ENCODE results near the gene CELA3B.
A peak's percentile ranks its signal among the peaks of the same experiment; 100 is the strongest.
"Not testable (repeated sequence)": the region's sequence is repeated elsewhere in the genome, so short reads cannot be mapped to it uniquely, and the experiment has no call there.

Gene CELA3B

DNA sequence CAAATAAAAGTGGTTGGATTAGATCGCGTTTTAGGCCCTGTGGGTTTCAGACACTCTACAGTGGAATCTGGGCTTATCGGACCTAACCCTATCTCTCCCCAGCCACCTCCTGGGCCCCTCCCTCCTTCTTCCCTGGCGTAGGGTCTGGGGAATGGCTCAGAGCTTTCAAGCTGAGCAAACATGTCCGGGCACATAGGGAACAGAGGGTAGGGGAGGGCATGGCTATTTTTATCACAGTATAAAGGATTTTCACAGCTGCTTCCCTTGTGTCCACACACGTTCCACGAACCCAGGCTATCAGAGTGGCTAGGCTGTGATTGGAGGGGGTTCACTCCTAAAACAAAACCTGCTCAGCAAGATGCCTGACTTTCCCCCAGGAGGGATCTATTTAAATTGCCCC is 22.8 kb downstream of the CELA3B start:
- peaks cover 14% of the 10 kb centered on the region for H3K27me3 Mint-ChIP-seq (ENCODE audit: low read depth, poor library complexity)
- not testable (repeated sequence) for H3K4me3 Mint-ChIP-seq; DNase-seq; H3K36me3 Mint-ChIP-seq (ENCODE audit: low read depth); H3K4me1 Mint-ChIP-seq; H3K9me3 Mint-ChIP-seq; H3K27ac Mint-ChIP-seq

DNA sequence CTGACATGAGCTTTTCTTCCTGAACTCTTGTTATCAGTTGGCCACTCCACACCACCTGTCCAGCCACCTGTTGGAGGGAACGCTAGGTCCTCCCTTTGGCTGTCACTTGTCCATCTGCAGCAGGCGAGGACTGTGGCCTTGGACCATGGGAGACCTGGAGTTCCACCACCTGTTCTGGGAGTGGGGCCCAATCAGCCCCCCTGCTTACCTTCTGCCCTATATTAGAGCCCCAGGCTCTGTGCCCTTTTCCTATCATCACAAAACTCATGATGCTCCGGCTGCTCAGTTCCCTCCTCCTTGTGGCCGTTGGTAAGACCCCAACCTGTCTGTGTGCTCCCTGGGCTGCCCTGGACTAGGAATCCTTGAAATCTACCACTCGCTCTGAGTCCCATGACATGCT is 24.6 kb downstream of the CELA3B start, which contains the start of gene CELA3A:
Gene CELA3A, plus strand, starts transcription at position 249 of the 400 bp plus-strand sequence. Its CDS starts 18 bp downstream, at position 267.
- Mint-ChIP-seq H3K27ac (no peak within 1 kb of the TSS), H3K4me3 (no peak within 1 kb of the TSS), H3K27me3 (ENCODE audit: low read depth, poor library complexity) (peaks cover 11% of the 10 kb centered on the region), H3K9me3 (no peaks in the 10 kb centered on the region), H3K36me3 (ENCODE audit: low read depth) (no peaks in the 10 kb centered on the region), H3K4me1 (peaks cover 3% of the 10 kb centered on the region)
- no peak for DNase-seq
- TF ChIP-seq, protein P1, sequence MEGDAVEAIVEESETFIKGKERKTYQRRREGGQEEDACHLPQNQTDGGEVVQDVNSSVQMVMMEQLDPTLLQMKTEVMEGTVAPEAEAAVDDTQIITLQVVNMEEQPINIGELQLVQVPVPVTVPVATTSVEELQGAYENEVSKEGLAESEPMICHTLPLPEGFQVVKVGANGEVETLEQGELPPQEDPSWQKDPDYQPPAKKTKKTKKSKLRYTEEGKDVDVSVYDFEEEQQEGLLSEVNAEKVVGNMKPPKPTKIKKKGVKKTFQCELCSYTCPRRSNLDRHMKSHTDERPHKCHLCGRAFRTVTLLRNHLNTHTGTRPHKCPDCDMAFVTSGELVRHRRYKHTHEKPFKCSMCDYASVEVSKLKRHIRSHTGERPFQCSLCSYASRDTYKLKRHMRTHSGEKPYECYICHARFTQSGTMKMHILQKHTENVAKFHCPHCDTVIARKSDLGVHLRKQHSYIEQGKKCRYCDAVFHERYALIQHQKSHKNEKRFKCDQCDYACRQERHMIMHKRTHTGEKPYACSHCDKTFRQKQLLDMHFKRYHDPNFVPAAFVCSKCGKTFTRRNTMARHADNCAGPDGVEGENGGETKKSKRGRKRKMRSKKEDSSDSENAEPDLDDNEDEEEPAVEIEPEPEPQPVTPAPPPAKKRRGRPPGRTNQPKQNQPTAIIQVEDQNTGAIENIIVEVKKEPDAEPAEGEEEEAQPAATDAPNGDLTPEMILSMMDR (IDR thresholded peaks at IDR 0.05) = no peak

DNA sequence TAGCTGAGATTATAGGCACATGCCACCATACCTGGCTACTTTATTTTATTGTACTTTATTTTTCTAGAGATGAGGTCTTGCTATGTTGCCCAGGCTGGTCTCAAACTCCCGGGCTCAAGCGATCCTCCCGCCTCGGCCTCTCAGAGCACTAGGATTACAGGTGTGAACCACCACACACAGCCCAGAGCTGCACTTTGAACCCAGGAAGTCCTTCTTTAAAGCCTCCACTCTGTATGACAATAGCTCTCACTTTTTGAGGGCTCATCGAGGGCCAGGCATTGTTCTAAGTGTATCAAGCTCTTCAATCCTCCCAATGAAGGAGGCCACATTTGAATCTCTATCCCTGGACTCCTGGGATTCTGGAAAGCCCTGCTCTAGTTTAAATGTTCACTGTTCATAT is 25.6 kb downstream of the CELA3B start:
- H3K27me3 Mint-ChIP-seq (ENCODE audit: low read depth, poor library complexity) = peaks cover 11% of the 10 kb centered on the region
- H3K4me3 Mint-ChIP-seq = not testable (repeated sequence)

DNA sequence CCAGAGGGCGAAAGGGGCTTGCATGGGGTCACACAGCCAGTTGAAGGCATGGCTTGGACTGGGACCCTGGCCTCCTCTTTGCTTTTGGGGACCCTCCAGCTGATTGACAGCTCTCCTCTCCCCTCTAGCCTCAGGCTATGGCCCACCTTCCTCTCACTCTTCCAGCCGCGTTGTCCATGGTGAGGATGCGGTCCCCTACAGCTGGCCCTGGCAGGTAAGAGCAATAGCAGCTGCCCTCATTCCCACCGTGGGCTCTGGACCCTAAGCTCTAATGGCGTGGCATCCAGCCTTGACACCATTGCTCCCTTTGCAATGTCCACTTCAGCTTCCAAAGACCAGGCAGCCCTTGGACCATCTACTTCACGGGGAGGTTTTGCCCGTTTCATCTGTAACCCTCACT is 26.1 kb downstream of the CELA3B start:
- H3K27me3 Mint-ChIP-seq (ENCODE audit: low read depth, poor library complexity) = peaks cover 11% of the 10 kb centered on the region
- not testable (repeated sequence) for H3K27ac Mint-ChIP-seq; H3K9me3 Mint-ChIP-seq; H3K4me1 Mint-ChIP-seq; H3K4me3 Mint-ChIP-seq; DNase-seq; H3K36me3 Mint-ChIP-seq (ENCODE audit: low read depth)

More for the DNA sequence above, 25.6 kb downstream of the CELA3B start:
- DNase-seq; H3K4me1 Mint-ChIP-seq; H3K36me3 Mint-ChIP-seq (ENCODE audit: low read depth); H3K9me3 Mint-ChIP-seq; H3K27ac Mint-ChIP-seq: not testable (repeated sequence)

DNA sequence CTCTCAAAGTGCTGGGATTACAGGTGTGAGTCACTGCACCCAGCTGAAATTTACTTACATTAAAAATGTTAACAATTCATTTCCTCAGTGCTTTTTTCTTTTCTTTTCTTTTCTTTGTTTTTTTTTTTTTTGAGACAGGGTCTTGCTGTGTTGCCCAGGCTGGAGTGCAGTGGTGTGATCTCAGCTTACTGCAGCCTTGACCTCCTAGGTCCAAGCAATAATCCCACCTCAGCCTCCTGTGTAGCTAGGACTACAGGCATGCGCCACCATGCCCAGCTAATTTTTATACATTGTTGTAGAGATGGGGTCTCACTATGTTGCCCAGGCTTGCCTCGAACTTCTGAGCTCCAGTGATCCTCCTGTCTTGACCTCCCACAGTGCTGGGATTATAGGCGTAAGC is 27.1 kb downstream of the CELA3B start:
- not testable (repeated sequence) for H3K4me3 Mint-ChIP-seq; H3K36me3 Mint-ChIP-seq (ENCODE audit: low read depth); H3K27ac Mint-ChIP-seq; DNase-seq; H3K4me1 Mint-ChIP-seq; H3K9me3 Mint-ChIP-seq
- H3K27me3 Mint-ChIP-seq (ENCODE audit: low read depth, poor library complexity) = peaks cover 11% of the 10 kb centered on the region

DNA sequence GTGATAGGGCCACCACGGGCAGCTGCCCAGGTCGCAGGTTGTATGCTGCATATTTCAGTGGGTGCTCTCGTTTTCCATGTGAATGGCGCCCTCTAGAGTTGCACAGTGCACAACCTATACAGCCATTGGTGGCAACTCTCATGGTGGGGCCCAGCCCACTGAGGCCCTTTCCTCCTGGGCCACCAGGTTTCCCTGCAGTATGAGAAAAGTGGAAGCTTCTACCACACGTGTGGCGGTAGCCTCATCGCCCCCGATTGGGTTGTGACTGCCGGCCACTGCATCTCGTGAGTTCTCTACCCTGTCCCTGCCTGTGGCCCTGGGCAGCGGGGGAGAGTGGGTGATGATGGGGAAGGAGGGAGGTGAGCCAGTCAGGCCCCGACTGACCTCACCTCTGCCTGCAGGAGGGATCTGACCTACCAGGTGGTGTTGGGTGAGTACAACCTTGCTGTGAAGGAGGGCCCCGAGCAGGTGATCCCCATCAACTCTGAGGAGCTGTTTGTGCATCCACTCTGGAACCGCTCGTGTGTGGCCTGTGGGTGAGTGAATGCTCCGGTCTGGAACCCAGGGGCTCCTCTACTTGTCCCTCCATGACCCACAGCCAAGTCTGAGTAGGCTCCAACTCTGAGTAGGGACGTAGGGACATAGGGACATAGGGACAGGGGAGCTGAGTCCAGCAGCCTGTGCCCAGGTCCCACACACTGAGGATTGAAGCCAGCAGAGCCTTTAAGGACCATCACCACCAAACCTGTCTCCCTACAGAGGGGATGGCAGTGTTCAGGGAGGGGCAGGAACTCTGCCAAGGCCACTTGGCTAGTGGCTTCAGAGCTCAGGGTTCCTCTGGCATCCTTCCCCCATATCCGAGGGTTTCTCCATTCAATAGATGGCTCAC is 28.7 kb downstream of the CELA3B start:
- H3K9me3 Mint-ChIP-seq; H3K4me3 Mint-ChIP-seq; H3K36me3 Mint-ChIP-seq (ENCODE audit: low read depth); H3K27ac Mint-ChIP-seq; H3K4me1 Mint-ChIP-seq: not testable (repeated sequence)
- DNase-seq = peak; percentile 55
- H3K27me3 Mint-ChIP-seq (ENCODE audit: low read depth, poor library complexity) = peaks cover 11% of the 10 kb centered on the region
- TF ChIP-seq, protein P1 (IDR thresholded peaks at IDR 0.05) = peak; percentile 30

DNA sequence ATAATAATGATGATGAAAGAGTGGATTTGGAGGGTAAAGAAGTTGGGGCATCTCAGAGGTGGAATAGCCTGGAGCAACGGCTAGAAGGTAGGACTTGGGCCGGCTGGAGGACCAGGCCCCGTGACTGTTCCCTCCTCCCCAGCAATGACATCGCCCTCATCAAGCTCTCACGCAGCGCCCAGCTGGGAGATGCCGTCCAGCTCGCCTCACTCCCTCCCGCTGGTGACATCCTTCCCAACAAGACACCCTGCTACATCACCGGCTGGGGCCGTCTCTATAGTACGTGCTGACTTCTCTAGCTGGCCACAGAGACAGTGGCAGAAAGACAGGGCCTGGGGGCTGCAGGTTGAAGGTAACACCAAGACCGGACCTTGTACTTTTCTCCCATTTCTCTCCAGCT is 29.9 kb downstream of the CELA3B start:
- H3K9me3 Mint-ChIP-seq; H3K4me1 Mint-ChIP-seq; H3K4me3 Mint-ChIP-seq; H3K36me3 Mint-ChIP-seq (ENCODE audit: low read depth); DNase-seq; H3K27ac Mint-ChIP-seq; H3K27me3 Mint-ChIP-seq (ENCODE audit: low read depth, poor library complexity): not testable (repeated sequence)

DNA sequence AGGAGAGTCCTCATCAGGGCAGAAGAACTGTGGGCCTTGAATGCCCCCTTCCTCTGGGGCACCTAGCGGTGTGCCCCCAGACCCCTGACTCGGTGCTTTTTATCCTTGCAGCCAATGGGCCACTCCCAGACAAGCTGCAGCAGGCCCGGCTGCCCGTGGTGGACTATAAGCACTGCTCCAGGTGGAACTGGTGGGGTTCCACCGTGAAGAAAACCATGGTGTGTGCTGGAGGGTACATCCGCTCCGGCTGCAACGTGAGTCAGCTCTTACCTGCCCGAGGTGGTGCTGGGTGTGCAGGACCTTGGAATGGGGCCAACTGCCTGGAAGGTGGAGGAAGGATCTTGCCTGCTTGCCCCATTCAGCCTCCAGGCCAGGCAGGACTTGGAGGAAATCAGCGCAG is 30.4 kb downstream of the CELA3B start:
- not testable (repeated sequence) for H3K9me3 Mint-ChIP-seq

DNA sequence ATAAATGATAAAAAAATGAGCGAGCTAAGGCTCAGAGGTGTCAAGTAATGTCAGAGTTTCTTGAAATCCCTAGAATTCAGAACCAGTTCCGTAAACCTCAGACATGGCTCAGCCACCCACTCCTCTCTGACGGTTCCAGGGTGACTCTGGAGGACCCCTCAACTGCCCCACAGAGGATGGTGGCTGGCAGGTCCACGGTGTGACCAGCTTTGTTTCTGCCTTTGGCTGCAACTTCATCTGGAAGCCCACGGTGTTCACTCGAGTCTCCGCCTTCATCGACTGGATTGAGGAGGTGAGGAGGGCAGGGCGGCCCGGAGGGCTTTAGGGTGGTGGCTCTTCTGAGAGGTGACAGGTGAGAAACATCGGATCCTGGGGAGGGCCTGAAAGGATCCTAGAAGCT is 32.7 kb downstream of the CELA3B start:
- H3K36me3 Mint-ChIP-seq (ENCODE audit: low read depth); DNase-seq; H3K27ac Mint-ChIP-seq; H3K9me3 Mint-ChIP-seq; H3K4me1 Mint-ChIP-seq; H3K27me3 Mint-ChIP-seq (ENCODE audit: low read depth, poor library complexity); H3K4me3 Mint-ChIP-seq: not testable (repeated sequence)

More for the DNA sequence above, 30.4 kb downstream of the CELA3B start:
- not testable (repeated sequence) for H3K4me1 Mint-ChIP-seq; H3K27ac Mint-ChIP-seq; H3K4me3 Mint-ChIP-seq; H3K36me3 Mint-ChIP-seq (ENCODE audit: low read depth); DNase-seq; H3K27me3 Mint-ChIP-seq (ENCODE audit: low read depth, poor library complexity)

DNA sequence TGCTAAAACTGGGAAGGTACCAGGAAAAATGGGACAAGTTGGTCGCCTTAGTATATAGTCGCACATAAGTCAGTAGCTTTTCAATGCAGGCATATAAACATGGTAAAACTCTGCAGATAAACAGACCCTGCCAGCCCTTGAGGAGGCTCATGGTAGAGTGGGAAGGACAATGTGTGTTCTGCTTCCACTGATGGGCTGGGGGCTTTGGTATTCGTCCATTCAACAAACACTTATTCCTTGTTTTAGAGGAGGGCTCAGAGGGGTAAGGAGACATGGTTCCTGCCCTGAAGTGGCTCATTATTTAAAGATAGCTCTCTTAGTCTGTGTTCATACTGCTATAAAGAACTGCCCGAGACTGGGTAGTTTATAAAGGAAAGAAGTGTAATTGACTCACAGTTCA is 35.9 kb downstream of the CELA3B start:
- H3K36me3 Mint-ChIP-seq (ENCODE audit: low read depth); H3K9me3 Mint-ChIP-seq; H3K4me3 Mint-ChIP-seq: not testable (repeated sequence)

DNA sequence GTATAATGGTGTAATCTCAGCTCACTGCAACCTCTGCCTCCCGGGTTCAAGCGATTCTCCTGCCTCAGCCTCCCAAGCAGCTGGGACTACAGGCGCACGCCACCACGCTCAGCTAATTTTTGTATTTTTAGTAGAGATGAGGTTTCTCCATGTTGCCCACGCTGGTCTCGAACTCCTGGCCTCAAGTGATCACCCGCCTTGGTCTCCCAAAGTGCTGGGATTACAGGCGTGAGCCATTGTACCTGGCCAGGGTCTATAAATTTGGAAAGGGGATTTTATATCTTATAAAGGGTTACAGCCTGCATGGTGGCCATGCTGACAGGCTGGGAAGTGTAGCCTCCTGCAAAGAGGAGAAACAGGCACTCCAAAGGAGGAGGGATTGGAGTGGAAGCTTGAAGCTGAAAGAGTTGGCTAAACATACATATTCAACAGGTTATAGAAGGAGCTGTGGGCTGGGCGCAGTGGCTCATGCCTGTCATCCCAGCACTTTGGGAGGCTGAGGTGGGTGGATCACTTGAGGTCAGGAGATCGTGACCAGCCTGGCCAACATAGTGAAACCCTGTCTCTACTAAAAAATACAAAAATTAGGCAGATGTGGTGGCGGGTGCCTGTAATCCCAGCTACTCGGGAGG is 37.9 kb downstream of the CELA3B start:
- not testable (repeated sequence) for H3K36me3 Mint-ChIP-seq (ENCODE audit: low read depth); H3K4me3 Mint-ChIP-seq; H3K27ac Mint-ChIP-seq; DNase-seq; H3K4me1 Mint-ChIP-seq; H3K9me3 Mint-ChIP-seq
- peaks cover 10% of the 10 kb centered on the region for H3K27me3 Mint-ChIP-seq (ENCODE audit: low read depth, poor library complexity)

More for the DNA sequence above, 35.9 kb downstream of the CELA3B start:
- not testable (repeated sequence) for DNase-seq, H3K27ac Mint-ChIP-seq, H3K4me1 Mint-ChIP-seq
- H3K27me3 Mint-ChIP-seq (ENCODE audit: low read depth, poor library complexity) = peaks cover 10% of the 10 kb centered on the region

Measured in nephron progenitor cell (in vitro differentiated cells).